ENCODE data around the gene GJB3.

DNA sequence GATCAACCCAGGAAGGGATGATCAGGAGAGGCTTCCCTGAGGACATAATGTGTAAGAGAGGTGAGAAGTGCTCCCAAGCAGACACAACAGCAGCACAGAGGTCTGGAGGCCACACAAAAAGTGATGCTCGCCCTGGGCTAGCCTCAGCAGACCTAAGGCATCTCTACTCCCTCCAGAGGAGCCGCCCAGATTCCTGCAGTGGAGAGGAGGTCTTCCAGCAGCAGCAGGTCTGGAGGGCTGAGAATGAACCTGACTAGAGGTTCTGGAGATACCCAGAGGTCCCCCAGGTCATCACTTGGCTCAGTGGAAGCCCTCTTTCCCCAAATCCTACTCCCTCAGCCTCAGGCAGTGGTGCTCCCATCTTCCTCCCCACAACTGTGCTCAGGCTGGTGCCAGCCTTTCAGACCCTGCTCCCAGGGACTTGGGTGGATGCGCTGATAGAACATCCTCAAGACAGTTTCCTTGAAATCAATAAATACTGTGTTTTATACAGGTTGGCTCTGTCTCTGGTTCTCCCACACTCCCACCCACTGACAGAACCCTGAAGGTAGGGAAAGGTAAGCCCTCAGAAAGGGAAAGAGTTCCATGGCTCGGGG, 5.0 kb downstream of the GJB3 start:
- TF ChIP-seq, protein P1, sequence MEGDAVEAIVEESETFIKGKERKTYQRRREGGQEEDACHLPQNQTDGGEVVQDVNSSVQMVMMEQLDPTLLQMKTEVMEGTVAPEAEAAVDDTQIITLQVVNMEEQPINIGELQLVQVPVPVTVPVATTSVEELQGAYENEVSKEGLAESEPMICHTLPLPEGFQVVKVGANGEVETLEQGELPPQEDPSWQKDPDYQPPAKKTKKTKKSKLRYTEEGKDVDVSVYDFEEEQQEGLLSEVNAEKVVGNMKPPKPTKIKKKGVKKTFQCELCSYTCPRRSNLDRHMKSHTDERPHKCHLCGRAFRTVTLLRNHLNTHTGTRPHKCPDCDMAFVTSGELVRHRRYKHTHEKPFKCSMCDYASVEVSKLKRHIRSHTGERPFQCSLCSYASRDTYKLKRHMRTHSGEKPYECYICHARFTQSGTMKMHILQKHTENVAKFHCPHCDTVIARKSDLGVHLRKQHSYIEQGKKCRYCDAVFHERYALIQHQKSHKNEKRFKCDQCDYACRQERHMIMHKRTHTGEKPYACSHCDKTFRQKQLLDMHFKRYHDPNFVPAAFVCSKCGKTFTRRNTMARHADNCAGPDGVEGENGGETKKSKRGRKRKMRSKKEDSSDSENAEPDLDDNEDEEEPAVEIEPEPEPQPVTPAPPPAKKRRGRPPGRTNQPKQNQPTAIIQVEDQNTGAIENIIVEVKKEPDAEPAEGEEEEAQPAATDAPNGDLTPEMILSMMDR (IDR thresholded peaks at IDR 0.05) = no peak
- TF ChIP-seq POLR2A (IDR thresholded peaks at IDR 0.05) (no peak), POLR2AphosphoS5 (IDR thresholded peaks at IDR 0.05; ENCODE audit: insufficient read depth in 1 of 2, low read depth in 1 of 2) (no peak)

Data from vagina (tissue), 2 donors.